ENCODE data around the gene QKI. TPM values are rescaled to one million over a fixed set of nuclear protein-coding genes. Genes with fewer than 3 reads are reported as not detected.

The QKI gene
- total RNA-seq, 1 experiment from 2014 or later, result 134 TPM

DNA sequence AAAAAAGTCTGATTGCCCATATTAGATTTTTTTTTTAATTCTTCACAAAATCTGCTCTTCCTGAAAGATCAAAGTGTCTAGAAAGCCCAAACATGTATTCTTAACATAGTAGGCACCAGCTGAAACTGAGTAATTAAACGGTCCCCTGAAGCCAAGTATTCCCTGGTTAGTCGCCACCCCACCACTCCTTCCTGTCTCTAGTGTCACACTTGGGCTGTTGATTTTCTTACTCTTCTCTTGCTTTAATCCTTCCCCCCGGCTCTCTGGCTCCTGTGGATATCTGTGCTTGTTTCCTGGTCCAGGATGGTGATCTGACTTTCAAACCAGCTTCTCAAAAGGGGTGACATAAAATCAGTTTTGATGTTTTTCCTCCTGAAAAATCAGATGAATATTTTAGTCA lies 162.9 kb downstream of the QKI start:
- POLR2A ChIA-PET, result no interaction called here
- no peaks in the 10 kb centered on the region for H3K9me3 ChIP-seq
- no peak overlapping the region for H3K27ac Mint-ChIP-seq (ENCODE audit: unreplicated experiment)
- H3K27me3 Mint-ChIP-seq (ENCODE audit: insufficient read depth, unreplicated experiment), result no peaks in the 10 kb centered on the region
- H3K36me3 Mint-ChIP-seq (ENCODE audit: insufficient read depth, unreplicated experiment), result peaks cover 11% of the 10 kb centered on the region
- CTCF ChIA-PET, result no interaction called here
- TF ChIP-seq, protein P1, sequence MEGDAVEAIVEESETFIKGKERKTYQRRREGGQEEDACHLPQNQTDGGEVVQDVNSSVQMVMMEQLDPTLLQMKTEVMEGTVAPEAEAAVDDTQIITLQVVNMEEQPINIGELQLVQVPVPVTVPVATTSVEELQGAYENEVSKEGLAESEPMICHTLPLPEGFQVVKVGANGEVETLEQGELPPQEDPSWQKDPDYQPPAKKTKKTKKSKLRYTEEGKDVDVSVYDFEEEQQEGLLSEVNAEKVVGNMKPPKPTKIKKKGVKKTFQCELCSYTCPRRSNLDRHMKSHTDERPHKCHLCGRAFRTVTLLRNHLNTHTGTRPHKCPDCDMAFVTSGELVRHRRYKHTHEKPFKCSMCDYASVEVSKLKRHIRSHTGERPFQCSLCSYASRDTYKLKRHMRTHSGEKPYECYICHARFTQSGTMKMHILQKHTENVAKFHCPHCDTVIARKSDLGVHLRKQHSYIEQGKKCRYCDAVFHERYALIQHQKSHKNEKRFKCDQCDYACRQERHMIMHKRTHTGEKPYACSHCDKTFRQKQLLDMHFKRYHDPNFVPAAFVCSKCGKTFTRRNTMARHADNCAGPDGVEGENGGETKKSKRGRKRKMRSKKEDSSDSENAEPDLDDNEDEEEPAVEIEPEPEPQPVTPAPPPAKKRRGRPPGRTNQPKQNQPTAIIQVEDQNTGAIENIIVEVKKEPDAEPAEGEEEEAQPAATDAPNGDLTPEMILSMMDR (IDR thresholded peaks at IDR 0.05; ENCODE audit: insufficient read depth in 1 of 2, low read depth in 1 of 2, low read length in 1 of 2, severe bottlenecking in 1 of 2, unreplicated experiment in 1 of 2), result no peak
- no peaks in the 10 kb centered on the region for H3K27me3 ChIP-seq (replicated peaks; ENCODE audit: control insufficient read depth, insufficient read depth, low read length)
- no peak for DNase-seq
- H3K4me3 ChIP-seq (ENCODE audit: low read depth, low read length), result no peak overlapping the region
- intact Hi-C loops (cut with micrococcal nuclease; ENCODE audit: unreplicated experiment), result no loop called here
- H3K36me3 ChIP-seq (ENCODE audit: control insufficient read depth, insufficient read depth, low read length), result no peaks in the 10 kb centered on the region
- H3K4me1 ChIP-seq, result no peaks in the 10 kb centered on the region
- H3K9me3 Mint-ChIP-seq (ENCODE audit: unreplicated experiment), result no peaks in the 10 kb centered on the region
- no peak overlapping the region for H3K4me3 Mint-ChIP-seq (ENCODE audit: unreplicated experiment)
- BruUV-seq (replicated peaks), result no TSS peak
- H3K4me1 Mint-ChIP-seq (ENCODE audit: low read depth, unreplicated experiment), result no peaks in the 10 kb centered on the region

DNA sequence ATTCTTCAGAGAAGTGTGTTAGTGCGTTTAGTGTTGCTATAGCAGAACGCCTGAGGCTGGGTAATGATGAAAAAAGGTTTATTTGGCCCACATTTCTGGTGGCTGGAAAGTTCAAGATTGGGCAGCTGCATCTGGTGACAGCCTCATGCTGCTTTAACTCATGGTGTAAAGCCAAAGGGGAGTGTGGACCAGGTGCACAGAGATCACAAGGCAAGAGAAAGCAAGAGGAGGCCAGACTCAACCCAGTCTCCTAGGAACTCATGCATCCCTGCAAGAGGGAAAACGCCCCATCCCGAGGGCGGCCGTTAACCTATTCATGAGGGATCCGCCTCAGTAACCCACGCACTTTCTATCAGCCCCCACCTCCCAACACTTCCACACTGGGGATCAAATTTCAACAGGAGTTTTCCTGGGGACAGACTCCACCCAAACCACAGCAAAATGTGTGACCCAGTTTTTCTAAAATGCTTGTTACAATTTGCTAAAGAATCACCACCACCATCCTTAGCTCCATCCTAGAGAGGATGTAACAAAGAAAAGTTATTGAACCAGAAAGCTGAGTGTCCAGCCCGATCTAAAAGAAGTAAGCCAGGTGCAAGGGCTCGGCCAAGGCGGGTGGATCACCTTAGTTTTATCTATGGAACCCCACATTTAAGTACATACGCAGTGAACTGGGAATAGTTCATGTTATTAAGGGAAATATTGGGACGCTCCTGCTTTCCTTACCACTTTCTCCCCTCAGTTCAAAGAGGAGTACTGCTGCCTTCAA lies 164.8 kb downstream of the QKI start:
- Histone ChIP-seq H3K9me3 (no peaks in the 10 kb centered on the region), H3K4me3 (ENCODE audit: low read depth, low read length) (no peak overlapping the region), H3K4me1 (no peaks in the 10 kb centered on the region), H3K27me3 (replicated peaks; ENCODE audit: control insufficient read depth, insufficient read depth, low read length) (no peaks in the 10 kb centered on the region), H3K36me3 (ENCODE audit: control insufficient read depth, insufficient read depth, low read length) (no peaks in the 10 kb centered on the region)
- CTCF ChIA-PET, result no interaction called here
- intact Hi-C loops (cut with micrococcal nuclease; ENCODE audit: unreplicated experiment), result no loop called here
- H3K9me3 Mint-ChIP-seq (ENCODE audit: unreplicated experiment), result no peaks in the 10 kb centered on the region
- no peaks in the 10 kb centered on the region for H3K27me3 Mint-ChIP-seq (ENCODE audit: insufficient read depth, unreplicated experiment)
- BruUV-seq (replicated peaks), result no TSS peak
- H3K27ac Mint-ChIP-seq (ENCODE audit: unreplicated experiment), result no peak overlapping the region
- H3K4me1 Mint-ChIP-seq (ENCODE audit: low read depth, unreplicated experiment), result no peaks in the 10 kb centered on the region
- peaks cover 12% of the 10 kb centered on the region for H3K36me3 Mint-ChIP-seq (ENCODE audit: insufficient read depth, unreplicated experiment)
- H3K4me3 Mint-ChIP-seq (ENCODE audit: unreplicated experiment), result no peak overlapping the region
- DNase-seq, result no peak
- POLR2A ChIA-PET, result no interaction called here
- TF ChIP-seq, protein P1 (IDR thresholded peaks at IDR 0.05; ENCODE audit: insufficient read depth in 1 of 2, low read depth in 1 of 2, low read length in 1 of 2, severe bottlenecking in 1 of 2, unreplicated experiment in 1 of 2), result no peak

DNA sequence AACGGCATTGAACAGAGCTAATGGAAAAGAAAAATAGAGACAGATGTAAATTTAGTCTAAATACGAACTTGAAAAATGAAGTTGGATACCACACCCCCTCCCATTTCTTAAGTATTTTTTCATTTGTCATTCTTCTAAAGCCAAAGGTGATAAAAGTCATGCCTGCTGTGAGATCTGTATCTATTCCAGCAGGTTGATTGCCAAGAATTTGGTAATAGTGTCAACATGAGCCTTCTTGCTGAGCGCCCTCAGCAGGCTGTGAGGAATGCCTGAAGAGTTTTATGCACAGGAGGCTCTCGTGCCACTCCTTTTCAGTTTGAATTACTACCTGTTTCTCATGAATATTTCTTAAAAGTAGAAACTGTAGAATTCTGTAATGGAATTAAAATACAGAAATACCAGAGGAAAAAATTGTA lies 165.4 kb downstream of the QKI start:
- no peaks in the 10 kb centered on the region for H3K9me3 ChIP-seq
- no peak for DNase-seq
- intact Hi-C loops (cut with micrococcal nuclease; ENCODE audit: unreplicated experiment), result no loop called here
- Mint-ChIP-seq H3K27me3 (ENCODE audit: insufficient read depth, unreplicated experiment) (no peaks in the 10 kb centered on the region), H3K27ac (ENCODE audit: unreplicated experiment) (no peak overlapping the region), H3K9me3 (ENCODE audit: unreplicated experiment) (no peaks in the 10 kb centered on the region), H3K36me3 (ENCODE audit: insufficient read depth, unreplicated experiment) (peaks cover 12% of the 10 kb centered on the region), H3K4me1 (ENCODE audit: low read depth, unreplicated experiment) (no peaks in the 10 kb centered on the region), H3K4me3 (ENCODE audit: unreplicated experiment) (no peak overlapping the region)
- TF ChIP-seq, protein P1 (IDR thresholded peaks at IDR 0.05; ENCODE audit: insufficient read depth in 1 of 2, low read depth in 1 of 2, low read length in 1 of 2, severe bottlenecking in 1 of 2, unreplicated experiment in 1 of 2), result no peak
- no peak overlapping the region for H3K4me3 ChIP-seq (ENCODE audit: low read depth, low read length)
- H3K27me3 ChIP-seq (replicated peaks; ENCODE audit: control insufficient read depth, insufficient read depth, low read length), result no peaks in the 10 kb centered on the region
- CTCF ChIA-PET, result no interaction called here
- no peaks in the 10 kb centered on the region for H3K4me1 ChIP-seq
- no TSS peak for BruUV-seq (replicated peaks)
- POLR2A ChIA-PET, result no interaction called here
- H3K36me3 ChIP-seq (ENCODE audit: control insufficient read depth, insufficient read depth, low read length), result no peaks in the 10 kb centered on the region

All from Caco-2 (cell line).